NB4 (cell line): ENCODE results near the gene RNF220.

Experiments used
- DNase-seq: peaks from one replicate; pipeline ENCODE4 v3.0.0; 2010; ENCODE audit warnings: low read depth
- H3K4me3 ChIP-seq: one replicate; pipeline ENCODE4 v1.5.1; 2011; ENCODE audit warnings: mild to moderate bottlenecking, low read depth, low read length, moderate library complexity
- MAX ChIP-seq: IDR thresholded peaks from 2 replicates; pipeline ENCODE4 v1.6.1; 2011; ENCODE audit warnings: low read depth, low read length
- MYC ChIP-seq: IDR thresholded peaks from 2 replicates; pipeline ENCODE4 v1.6.1; 2011; ENCODE audit warnings: low read depth, low read length
- POLR2A ChIP-seq: IDR thresholded peaks from 2 replicates; pipeline ENCODE4 v1.6.1; 2011; ENCODE audit warnings: mild to moderate bottlenecking; ENCODE audit not compliant: insufficient read length; ENCODE audit errors: extremely low read depth
- TF ChIP-seq, protein P1 (sequence below): IDR thresholded peaks from one replicate; pipeline ENCODE4 v1.5.1; 2012; ENCODE audit warnings: low read depth, low read length

Gene RNF220

GRCh38 chr1:44401256-44402228 lies 3.5 kb upstream of the RNF220 start:
- TF ChIP-seq, protein P1, sequence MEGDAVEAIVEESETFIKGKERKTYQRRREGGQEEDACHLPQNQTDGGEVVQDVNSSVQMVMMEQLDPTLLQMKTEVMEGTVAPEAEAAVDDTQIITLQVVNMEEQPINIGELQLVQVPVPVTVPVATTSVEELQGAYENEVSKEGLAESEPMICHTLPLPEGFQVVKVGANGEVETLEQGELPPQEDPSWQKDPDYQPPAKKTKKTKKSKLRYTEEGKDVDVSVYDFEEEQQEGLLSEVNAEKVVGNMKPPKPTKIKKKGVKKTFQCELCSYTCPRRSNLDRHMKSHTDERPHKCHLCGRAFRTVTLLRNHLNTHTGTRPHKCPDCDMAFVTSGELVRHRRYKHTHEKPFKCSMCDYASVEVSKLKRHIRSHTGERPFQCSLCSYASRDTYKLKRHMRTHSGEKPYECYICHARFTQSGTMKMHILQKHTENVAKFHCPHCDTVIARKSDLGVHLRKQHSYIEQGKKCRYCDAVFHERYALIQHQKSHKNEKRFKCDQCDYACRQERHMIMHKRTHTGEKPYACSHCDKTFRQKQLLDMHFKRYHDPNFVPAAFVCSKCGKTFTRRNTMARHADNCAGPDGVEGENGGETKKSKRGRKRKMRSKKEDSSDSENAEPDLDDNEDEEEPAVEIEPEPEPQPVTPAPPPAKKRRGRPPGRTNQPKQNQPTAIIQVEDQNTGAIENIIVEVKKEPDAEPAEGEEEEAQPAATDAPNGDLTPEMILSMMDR, result no peak
- no peak for TF ChIP-seq POLR2A
- TF ChIP-seq MAX, result no peak
- TF ChIP-seq MYC, result no peak
- DNase-seq, result no peak
- no peak overlapping the region for H3K4me3 ChIP-seq

- TF ChIP-seq MAX, result no peak
- no peak for TF ChIP-seq POLR2A
- TF ChIP-seq, protein P1, result no peak
- TF ChIP-seq MYC, result no peak
- peak; percentile 30 for DNase-seq
- no peak overlapping the region for H3K4me3 ChIP-seq
Measured at GRCh38 chr1:44405798-44406736, 1.0 kb downstream of the RNF220 start.

GRCh38 chr1:44406737-44407429 lies 1.8 kb downstream of the RNF220 start:
- no peak for TF ChIP-seq POLR2A
- no peak for TF ChIP-seq MAX
- H3K4me3 ChIP-seq, result no peak overlapping the region
- no peak for DNase-seq

GRCh38 chr1:44407430-44408211 lies 2.6 kb downstream of the RNF220 start:
- DNase-seq, result no peak
- TF ChIP-seq MAX (no peak), POLR2A (no peak), MYC (no peak)
- TF ChIP-seq, protein P1, result no peak
- no peak overlapping the region for H3K4me3 ChIP-seq

GRCh38 chr1:44408212-44408582 lies 3.1 kb downstream of the RNF220 start:
- no peak for TF ChIP-seq MYC
- TF ChIP-seq MAX, result no peak
- TF ChIP-seq POLR2A, result no peak
- TF ChIP-seq, protein P1, result no peak
- DNase-seq, result no peak
- no peak overlapping the region for H3K4me3 ChIP-seq
